Measurements from ENCODE around the gene DNAH10.

DNAH10 gene

GRCh38 chr12:123937707-123938591 lies 175.8 kb downstream of the DNAH10 start:
- Histone ChIP-seq H3K27me3 (ENCODE audit: low read length) (no peaks in the 10 kb centered on the region), H3K9ac (ENCODE audit: low read length) (no peak overlapping the region), H4K20me1 (ENCODE audit: low read depth, low read length) (no peaks in the 10 kb centered on the region), H3K36me3 (ENCODE audit: low read length) (no peaks in the 10 kb centered on the region), H2AFZ (ENCODE audit: low read depth, low read length, severe bottlenecking) (no peak overlapping the region), H3K9me3 (ENCODE audit: insufficient read depth, low read length) (no peaks in the 10 kb centered on the region), H3K9me2 (replicated peaks; ENCODE audit: insufficient read depth, low read length) (no peaks in the 10 kb centered on the region), H3K4me2 (ENCODE audit: low read depth, low read length, poor library complexity, severe bottlenecking) (no peak overlapping the region), H3K79me2 (ENCODE audit: insufficient read depth, low read length) (no peaks in the 10 kb centered on the region), H3F3A (ENCODE audit: insufficient read depth) (no peaks in the 10 kb centered on the region), H3K27ac (ENCODE audit: low read depth, low read length) (no peak overlapping the region), H3K4me3 (ENCODE audit: insufficient read depth, low read length, poor library complexity, severe bottlenecking) (no peak overlapping the region)
- TF ChIP-seq EZH2phosphoT487 (conservative IDR thresholded peaks at IDR 0.05; ENCODE audit: low read length) (no peak), CTCF (IDR thresholded peaks at IDR 0.05; ENCODE audit: insufficient read depth, low read length, poor library complexity, severe bottlenecking) (no peak)

GRCh38 chr12:123938679-123939480 lies 176.8 kb downstream of the DNAH10 start:
- Histone ChIP-seq H3K27me3 (ENCODE audit: low read length) (no peaks in the 10 kb centered on the region), H3K4me2 (ENCODE audit: low read depth, low read length, poor library complexity, severe bottlenecking) (no peak overlapping the region), H3K79me2 (ENCODE audit: insufficient read depth, low read length) (no peaks in the 10 kb centered on the region), H3K4me3 (ENCODE audit: insufficient read depth, low read length, poor library complexity, severe bottlenecking) (no peak overlapping the region), H3K27ac (ENCODE audit: low read depth, low read length) (no peak overlapping the region), H4K20me1 (ENCODE audit: low read depth, low read length) (no peaks in the 10 kb centered on the region), H3K9me2 (replicated peaks; ENCODE audit: insufficient read depth, low read length) (no peaks in the 10 kb centered on the region), H3K9me3 (ENCODE audit: insufficient read depth, low read length) (no peaks in the 10 kb centered on the region), H2AFZ (ENCODE audit: low read depth, low read length, severe bottlenecking) (no peak overlapping the region), H3F3A (ENCODE audit: insufficient read depth) (no peaks in the 10 kb centered on the region), H3K36me3 (ENCODE audit: low read length) (no peaks in the 10 kb centered on the region), H3K9ac (ENCODE audit: low read length) (no peak overlapping the region)
- peak; percentile 20 for TF ChIP-seq CTCF (IDR thresholded peaks at IDR 0.05; ENCODE audit: insufficient read depth, low read length, poor library complexity, severe bottlenecking)
- no peak for TF ChIP-seq EZH2phosphoT487 (conservative IDR thresholded peaks at IDR 0.05; ENCODE audit: low read length)

- Histone ChIP-seq H3F3A (ENCODE audit: insufficient read depth) (no peaks in the 10 kb centered on the region), H2AFZ (ENCODE audit: low read depth, low read length, severe bottlenecking) (no peak overlapping the region), H3K4me2 (ENCODE audit: low read depth, low read length, poor library complexity, severe bottlenecking) (no peak overlapping the region), H4K20me1 (ENCODE audit: low read depth, low read length) (no peaks in the 10 kb centered on the region), H3K9me3 (ENCODE audit: insufficient read depth, low read length) (no peaks in the 10 kb centered on the region), H3K79me2 (ENCODE audit: insufficient read depth, low read length) (no peaks in the 10 kb centered on the region), H3K4me3 (ENCODE audit: insufficient read depth, low read length, poor library complexity, severe bottlenecking) (no peak overlapping the region), H3K9ac (ENCODE audit: low read length) (no peak overlapping the region), H3K36me3 (ENCODE audit: low read length) (no peaks in the 10 kb centered on the region), H3K9me2 (replicated peaks; ENCODE audit: insufficient read depth, low read length) (no peaks in the 10 kb centered on the region), H3K27ac (ENCODE audit: low read depth, low read length) (no peak overlapping the region), H3K27me3 (ENCODE audit: low read length) (no peaks in the 10 kb centered on the region)
- TF ChIP-seq EZH2phosphoT487 (conservative IDR thresholded peaks at IDR 0.05; ENCODE audit: low read length) (no peak), CTCF (IDR thresholded peaks at IDR 0.05; ENCODE audit: insufficient read depth, low read length, poor library complexity, severe bottlenecking) (no peak)
Measured at GRCh38 chr12:123939716-123940626, 177.9 kb downstream of the DNAH10 start.

All from SU-DHL-6 (cell line).